ENCODE results near the gene PLA2G2F. TPM values are rescaled to one million over a fixed set of nuclear protein-coding genes. Genes with fewer than 3 reads are reported as not detected.

The PLA2G2F gene, protein sequence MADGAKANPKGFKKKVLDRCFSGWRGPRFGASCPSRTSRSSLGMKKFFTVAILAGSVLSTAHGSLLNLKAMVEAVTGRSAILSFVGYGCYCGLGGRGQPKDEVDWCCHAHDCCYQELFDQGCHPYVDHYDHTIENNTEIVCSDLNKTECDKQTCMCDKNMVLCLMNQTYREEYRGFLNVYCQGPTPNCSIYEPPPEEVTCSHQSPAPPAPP
- not detected for total RNA-seq (2021; fragmentation: NEBNext Ultra II Directional; extraction: Animal tissue kit (Norgen Biotek cat#: 25700))
- long read RNA-seq: 0 reads

DNA sequence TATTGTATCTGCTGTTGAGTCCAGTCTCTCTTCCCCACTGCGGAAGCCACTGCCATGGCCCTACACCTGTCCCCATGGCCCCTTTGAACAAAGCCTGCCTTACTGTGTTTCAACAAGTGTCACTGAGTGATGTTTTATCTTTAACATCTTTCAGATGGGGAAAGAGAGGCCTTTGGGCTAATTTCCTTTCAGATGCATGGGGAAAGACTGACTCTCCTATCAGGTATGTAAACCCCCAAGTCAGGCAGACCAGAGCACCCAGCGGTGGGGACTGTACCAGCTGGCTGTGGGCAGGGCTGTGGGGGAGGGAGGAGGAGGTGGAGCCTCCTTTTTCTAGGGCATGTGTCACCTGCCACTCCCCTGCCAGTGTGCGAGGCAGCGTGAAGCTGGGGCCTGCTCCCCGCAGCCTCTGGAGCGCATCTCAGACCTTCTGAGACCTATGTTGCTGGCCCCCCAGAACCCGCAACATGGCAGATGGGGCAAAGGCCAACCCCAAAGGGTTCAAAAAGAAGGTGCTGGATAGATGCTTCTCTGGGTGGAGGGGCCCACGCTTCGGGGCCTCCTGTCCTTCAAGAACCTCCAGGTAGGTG, at the start of gene PLA2G2F:
Gene PLA2G2F (plus strand): TSS at position 363 of the 590 bp plus-strand sequence. CDS start 105 bp downstream, at position 468.
- Mint-ChIP-seq H3K27ac (no peak within 1 kb of the TSS), H3K4me1 (ENCODE audit: low read depth) (no peaks in the 10 kb centered on the region)

DNA sequence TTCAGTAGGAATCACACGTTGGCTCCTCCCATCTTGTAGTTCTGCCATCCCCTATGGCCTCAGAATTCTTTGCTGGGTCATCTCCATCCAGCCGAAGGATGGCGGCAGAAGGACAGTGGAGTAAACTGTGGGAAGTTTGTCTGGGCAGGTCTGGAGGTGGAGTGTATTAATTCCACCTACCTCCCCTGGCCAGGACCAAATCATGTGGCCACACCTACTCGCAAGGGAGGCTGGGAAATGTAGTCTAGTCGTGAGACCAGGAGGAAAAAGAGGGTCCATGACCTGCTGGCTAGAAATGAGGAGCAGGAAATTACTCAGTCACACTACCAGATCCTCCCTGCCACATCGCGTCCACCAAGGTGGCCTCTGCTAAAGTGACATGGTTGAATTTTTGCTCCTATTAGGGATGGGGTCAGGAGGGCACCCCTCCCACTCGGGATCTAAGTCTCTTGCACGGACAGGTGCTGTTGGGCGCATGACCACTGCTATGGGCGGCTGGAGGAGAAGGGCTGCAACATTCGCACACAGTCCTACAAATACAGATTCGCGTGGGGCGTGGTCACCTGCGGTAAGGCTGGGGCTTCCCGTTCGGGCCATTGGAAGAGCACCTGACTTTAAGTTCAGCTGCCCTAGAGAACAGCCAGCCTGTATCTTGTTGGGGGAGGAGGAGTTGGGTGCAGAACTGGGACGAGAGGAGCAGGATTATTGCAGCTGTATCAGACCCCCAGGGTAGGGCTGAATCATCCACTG, 49.6 kb upstream of the PLA2G2F start:
- Mint-ChIP-seq H3K4me1 (ENCODE audit: low read depth) (no peaks in the 10 kb centered on the region), H3K27me3 (ENCODE audit: insufficient read depth) (peaks cover 40% of the 10 kb centered on the region), H3K27ac (no peak overlapping the region), H3K9me3 (no peaks in the 10 kb centered on the region), H3K36me3 (ENCODE audit: low read depth) (no peaks in the 10 kb centered on the region), H3K4me3 (no peak overlapping the region)
- TF ChIP-seq, protein P1, sequence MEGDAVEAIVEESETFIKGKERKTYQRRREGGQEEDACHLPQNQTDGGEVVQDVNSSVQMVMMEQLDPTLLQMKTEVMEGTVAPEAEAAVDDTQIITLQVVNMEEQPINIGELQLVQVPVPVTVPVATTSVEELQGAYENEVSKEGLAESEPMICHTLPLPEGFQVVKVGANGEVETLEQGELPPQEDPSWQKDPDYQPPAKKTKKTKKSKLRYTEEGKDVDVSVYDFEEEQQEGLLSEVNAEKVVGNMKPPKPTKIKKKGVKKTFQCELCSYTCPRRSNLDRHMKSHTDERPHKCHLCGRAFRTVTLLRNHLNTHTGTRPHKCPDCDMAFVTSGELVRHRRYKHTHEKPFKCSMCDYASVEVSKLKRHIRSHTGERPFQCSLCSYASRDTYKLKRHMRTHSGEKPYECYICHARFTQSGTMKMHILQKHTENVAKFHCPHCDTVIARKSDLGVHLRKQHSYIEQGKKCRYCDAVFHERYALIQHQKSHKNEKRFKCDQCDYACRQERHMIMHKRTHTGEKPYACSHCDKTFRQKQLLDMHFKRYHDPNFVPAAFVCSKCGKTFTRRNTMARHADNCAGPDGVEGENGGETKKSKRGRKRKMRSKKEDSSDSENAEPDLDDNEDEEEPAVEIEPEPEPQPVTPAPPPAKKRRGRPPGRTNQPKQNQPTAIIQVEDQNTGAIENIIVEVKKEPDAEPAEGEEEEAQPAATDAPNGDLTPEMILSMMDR (IDR thresholded peaks at IDR 0.05): no peak
- no peak for DNase-seq

More for the DNA sequence above, at the start of gene PLA2G2F:
- H3K9me3 Mint-ChIP-seq: no peaks in the 10 kb centered on the region
- TF ChIP-seq, protein P1 (IDR thresholded peaks at IDR 0.05): no peak
- H3K4me3 Mint-ChIP-seq: no peak within 1 kb of the TSS
- no peak for DNase-seq
- no peaks in the 10 kb centered on the region for H3K36me3 Mint-ChIP-seq (ENCODE audit: low read depth)
- peaks cover 42% of the 10 kb centered on the region; the same call in 1 of the 2 replicates for H3K27me3 Mint-ChIP-seq (ENCODE audit: insufficient read depth)

DNA sequence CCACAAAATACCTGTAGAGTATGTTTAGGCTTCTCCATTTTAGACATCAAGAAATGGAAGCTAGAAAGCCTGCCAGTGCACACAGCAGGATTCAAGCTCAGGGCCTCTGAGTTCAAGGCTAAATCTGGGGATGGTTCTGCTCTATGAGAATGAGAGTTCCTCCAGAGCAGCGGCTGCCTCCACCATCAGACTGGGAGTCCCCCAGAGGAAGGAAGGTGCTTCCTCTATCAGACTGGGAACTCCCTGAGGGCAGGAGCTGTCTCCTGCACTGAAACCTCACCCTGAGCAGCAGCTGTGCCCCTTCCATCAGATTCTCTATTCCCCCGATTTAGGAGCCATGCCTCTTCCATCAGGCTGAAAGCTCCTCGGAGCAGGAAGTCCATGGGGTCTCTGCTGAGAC, 49.0 kb upstream of the PLA2G2F start:
- Mint-ChIP-seq H3K27me3 (ENCODE audit: insufficient read depth) (peaks cover 43% of the 10 kb centered on the region), H3K4me3 (no peak overlapping the region), H3K36me3 (ENCODE audit: low read depth) (no peaks in the 10 kb centered on the region), H3K4me1 (ENCODE audit: low read depth) (no peaks in the 10 kb centered on the region), H3K27ac (no peak overlapping the region), H3K9me3 (no peaks in the 10 kb centered on the region)
- TF ChIP-seq, protein P1 (IDR thresholded peaks at IDR 0.05): no peak
- no peak for DNase-seq

DNA sequence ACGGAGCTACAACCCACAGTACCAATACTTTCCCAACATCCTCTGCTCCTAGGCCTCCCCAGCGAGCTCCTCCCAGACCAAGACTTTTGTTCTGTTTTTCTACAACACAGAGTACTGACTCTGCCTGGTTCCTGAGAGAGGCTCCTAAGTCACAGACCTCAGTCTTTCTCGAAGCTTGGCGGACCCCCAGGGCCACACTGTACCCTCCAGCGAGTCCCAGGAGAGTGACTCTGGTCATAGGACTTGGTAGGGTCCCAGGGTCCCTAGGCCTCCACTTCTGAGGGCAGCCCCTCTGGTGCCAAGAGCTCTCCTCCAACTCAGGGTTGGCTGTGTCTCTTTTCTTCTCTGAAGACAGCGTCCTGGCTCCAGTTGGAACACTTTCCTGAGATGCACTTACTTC, 48.5 kb upstream of the PLA2G2F start:
- Mint-ChIP-seq H3K4me1 (ENCODE audit: low read depth) (no peaks in the 10 kb centered on the region), H3K4me3 (no peak overlapping the region), H3K27me3 (ENCODE audit: insufficient read depth) (peaks cover 43% of the 10 kb centered on the region), H3K9me3 (no peaks in the 10 kb centered on the region), H3K27ac (no peak overlapping the region), H3K36me3 (ENCODE audit: low read depth) (no peaks in the 10 kb centered on the region)
- no peak for DNase-seq
- TF ChIP-seq, protein P1 (IDR thresholded peaks at IDR 0.05): no peak

DNA sequence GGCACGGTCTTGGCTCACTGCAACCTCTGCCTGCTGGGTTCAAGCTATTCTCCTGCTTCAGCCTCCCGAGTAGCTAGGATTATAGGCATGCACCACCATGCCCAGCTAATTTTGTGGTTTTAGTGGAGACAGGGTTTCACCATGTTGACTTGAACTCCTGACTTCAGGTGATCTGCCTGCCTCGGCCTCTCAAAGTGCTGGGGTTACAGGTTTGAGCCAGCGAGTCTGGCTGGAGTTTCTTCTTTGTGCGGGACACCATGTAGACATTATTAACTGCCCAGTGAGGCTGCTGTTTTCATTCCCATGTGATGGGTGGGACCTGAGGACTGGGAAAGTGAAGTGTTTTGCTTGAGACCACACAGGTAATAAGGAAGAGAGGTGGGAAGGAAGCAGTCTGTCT, 45.8 kb upstream of the PLA2G2F start:
- no peak for DNase-seq
- no peaks in the 10 kb centered on the region for H3K4me1 Mint-ChIP-seq (ENCODE audit: low read depth)
- H3K27me3 Mint-ChIP-seq (ENCODE audit: insufficient read depth): peaks cover 52% of the 10 kb centered on the region
- no peaks in the 10 kb centered on the region for H3K36me3 Mint-ChIP-seq (ENCODE audit: low read depth)
- H3K4me3 Mint-ChIP-seq: no peak overlapping the region
- no peaks in the 10 kb centered on the region for H3K9me3 Mint-ChIP-seq
- TF ChIP-seq, protein P1 (IDR thresholded peaks at IDR 0.05): no peak
- no peak overlapping the region for H3K27ac Mint-ChIP-seq
